Spleen (tissue), 7 donors: Measurements from ENCODE around the gene USP32.

Source experiments
- CTCF ChIP-seq, 11 experiments: fragments of 200-600 bp in 7 of 11; fragments of 450-650 bp in 4 of 11; sonication (generic) in 4 of 11; IDR thresholded peaks in 8 of 11; conservative IDR thresholded peaks in 3 of 11; 1 replicate in 7 of 11; 2 replicates in 4 of 11; pipeline versions ENCODE4 v1.4.0 to v1.8.0; 2016 to 2021; ENCODE audit warnings: antibody characterized with exemption in 11 of 11, inconsistent platforms in 4 of 11, mild to moderate bottlenecking in 1 of 11
- POLR2A ChIP-seq, 3 donors: fragments of 450-650 bp; IDR thresholded peaks; one replicate each; pipeline ENCODE4 v1.5.1; 2017; ENCODE audit warnings: antibody characterized with exemption in 3 of 3, mild to moderate bottlenecking in 1 of 3
- donor health status: DM: no; HTN: no; CAD: no; lungs with moderate emphysema.
- donor health status: DM: no; HTN: no; CAD: no.
- donor health status: DM: no; HTN: no; CAD: no.

DNA sequence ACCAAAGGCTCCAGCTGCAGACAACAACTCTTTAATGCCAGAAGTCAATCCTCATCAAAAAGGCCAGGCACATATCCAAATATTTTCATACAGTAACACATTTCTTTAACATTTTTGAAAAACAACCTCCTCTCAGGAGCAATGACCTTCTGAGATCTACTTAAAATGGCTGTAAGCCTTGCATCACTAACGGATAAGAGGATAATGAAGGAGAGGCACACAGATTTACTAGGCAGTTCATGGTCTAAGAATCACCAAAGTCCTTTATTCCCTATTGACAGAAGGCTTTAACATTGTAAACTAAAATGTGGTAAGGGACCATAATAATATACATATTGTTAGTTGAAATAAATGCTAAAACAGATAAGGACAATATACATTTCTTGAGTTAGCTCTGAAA, 114.7 kb downstream of the USP32 start:
- no peak for TF ChIP-seq CTCF (IDR thresholded peaks at IDR 0.05 in 8 of 11, conservative IDR thresholded peaks at IDR 0.05 in 3 of 11)
- TF ChIP-seq POLR2A (IDR thresholded peaks at IDR 0.05), result no peak
